K562 (cell line): ENCODE data around the gene EPS8. TPM values are rescaled to one million over a fixed set of nuclear protein-coding genes. Genes with fewer than 3 reads are reported as not detected.

Source experiments
- ATAC-seq: fragments of 200-7000 bp; cut with Tn5 transposase; 3 replicates; pipeline ENCODE4 v1.9.1; 2020; ENCODE audit warnings: moderate library complexity
- BruUV-seq: library from RNA; stranded (reverse); fragments of 400-500 nt; replicated peaks from 2 replicates; lab custom pipeline; 2021; lab: Mats Ljungman, UMichigan
- CTCF ChIA-PET: fragments of 300-600 bp; formaldehyde crosslinking; extraction: SDS; loops from one replicate; lab custom pipeline; 2021; ENCODE audit warnings: low intra/inter-chr PET ratio; lab: Yijun Ruan, JAX
- POLR2A ChIA-PET: fragments of 300-600, 350-650 bp; sonication (Branson Sonifier 250); formaldehyde crosslinking; extraction: SDS; loops from one replicate; lab custom pipeline; 2021; ENCODE audit warnings: antibody characterized with exemption, inconsistent platforms; lab: Yijun Ruan, JAX
- DNase-seq, 4 experiments: peaks; one replicate each; pipeline versions ENCODE4 v3.0.0 to v3.0.0-alpha.2; 2011 to 2018; ENCODE audit warnings: low spot score in 3 of 4, mixed read lengths in 3 of 4; ENCODE audit errors: extremely low read depth in 1 of 4
- FAIRE-seq: peaks from 2 replicates; lab custom pipeline; 2011; peaks lifted over from hg19 to GRCh38; lab: Jason Lieb, UNC
- H2AFZ ChIP-seq: 2 replicates; pipeline ENCODE4 v1.6.0; 2011; ENCODE audit warnings: low read depth, low read length, control low read depth, inconsistent platforms
- H3K27ac ChIP-seq: fragments of 200-600 bp; 3 replicates; pipeline ENCODE4 v1.8.0; 2011; ENCODE audit warnings: low read depth, mild to moderate bottlenecking, control low read depth, inconsistent platforms, low read length, moderate library complexity, mixed read lengths; ENCODE audit errors: extremely low read depth
- H3K27me3 ChIP-seq, 2 experiments: fragments of 300-600 bp in 1 of 2; 2 replicates in 1 of 2; 3 replicates in 1 of 2; pipeline versions ENCODE4 v1.6.0 to v1.8.0; 2011; ENCODE audit warnings: inconsistent platforms in 2 of 2, low read length in 2 of 2, mild to moderate bottlenecking in 1 of 2, mixed read lengths in 1 of 2, moderate library complexity in 1 of 2; ENCODE audit not compliant: control insufficient read depth in 2 of 2, insufficient read depth in 2 of 2
- H3K36me3 ChIP-seq: fragments of 300-600 bp; 3 replicates; pipeline ENCODE4 v1.8.0; 2011; ENCODE audit warnings: mild to moderate bottlenecking, low read length, inconsistent platforms; ENCODE audit not compliant: control insufficient read depth, insufficient read depth
- H3K4me1 ChIP-seq, 2 experiments: fragments of 200-600 bp in 1 of 2; replicated peaks in 1 of 2; 2 replicates in 1 of 2; 3 replicates in 1 of 2; pipeline versions ENCODE4 v1.5.1 to v1.8.0; 2011; ENCODE audit warnings: inconsistent platforms in 2 of 2, low read length in 2 of 2, mild to moderate bottlenecking in 1 of 2, mixed read lengths in 1 of 2, moderate library complexity in 1 of 2; ENCODE audit not compliant: control insufficient read depth in 2 of 2, insufficient read depth in 2 of 2
- H3K4me2 ChIP-seq: 2 replicates; pipeline ENCODE4 v1.6.1; 2011; ENCODE audit warnings: low read length, control low read depth, inconsistent platforms, mixed read lengths; ENCODE audit not compliant: insufficient read depth
- H3K4me3 ChIP-seq: fragments of 200-600 bp; sonication (generic), shearing (Covaris generic); 2 replicates; pipeline ENCODE4 v1.5.1; 2016; ENCODE audit warnings: control low read depth, inconsistent platforms
- H3K79me2 ChIP-seq: fragments of 200-600 bp; 3 replicates; pipeline ENCODE4 v1.8.0; 2011; ENCODE audit warnings: low read length, inconsistent platforms; ENCODE audit not compliant: control insufficient read depth, insufficient read depth
- H3K9ac ChIP-seq, 2 experiments: 2 replicates each; pipeline versions ENCODE4 v1.6.0 to v1.6.1; 2011; ENCODE audit warnings: low read depth in 2 of 2, low read length in 2 of 2, control low read depth in 1 of 2, inconsistent platforms in 1 of 2, mild to moderate bottlenecking in 1 of 2, mixed read lengths in 1 of 2; ENCODE audit not compliant: insufficient read depth in 1 of 2
- H3K9me1 ChIP-seq: one replicate; pipeline ENCODE4 v1.6.0; 2011; ENCODE audit warnings: inconsistent platforms, mild to moderate bottlenecking, low read length, moderate library complexity; ENCODE audit not compliant: control insufficient read depth, insufficient read depth
- H3K9me3 ChIP-seq: replicated peaks from 2 replicates; pipeline ENCODE4 v1.5.1; 2011; ENCODE audit warnings: low read depth, low read length, inconsistent platforms; ENCODE audit not compliant: control insufficient read depth, insufficient read depth
- H4K20me1 ChIP-seq: replicated peaks from 2 replicates; pipeline ENCODE4 v1.6.1; 2011; ENCODE audit warnings: low read length, inconsistent platforms, mixed read lengths; ENCODE audit not compliant: control insufficient read depth, insufficient read depth
- DPF2 ChIP-seq: fragments of 450-650 bp; IDR thresholded peaks from 2 replicates; pipeline ENCODE4 v1.6.1; 2016
- ERF ChIP-seq: fragments of 450-650 bp; formaldehyde crosslinking; IDR thresholded peaks from 2 replicates; pipeline ENCODE4 v1.4.0; 2020; ENCODE audit warnings: mild to moderate bottlenecking, mixed read lengths
- LCOR ChIP-seq: sonication (generic); formaldehyde crosslinking; IDR thresholded peaks from 2 replicates; pipeline ENCODE4 v1.8.0; 2022; ENCODE audit warnings: mild to moderate bottlenecking, missing genetic modification reagents
- MAFF ChIP-seq: IDR thresholded peaks from 2 replicates; pipeline ENCODE4 v1.6.1; 2012; ENCODE audit warnings: low read length, improper control_type of control experiment
- MTF1 ChIP-seq: fragments of 250-450 bp; sonication (Bioruptor Pico); IDR thresholded peaks from 2 replicates; pipeline ENCODE4 v1.9.0; 2021; ENCODE audit warnings: moderate library complexity, mild to moderate bottlenecking, inconsistent platforms, borderline replicate concordance
- SRF ChIP-seq, 2 experiments: fragments of 250-450, 450-650 bp in 1 of 2; sonication (Bioruptor Pico) in 1 of 2; sonication (generic) in 1 of 2; formaldehyde crosslinking; IDR thresholded peaks; 2 replicates each; pipeline versions ENCODE4 v1.5.0 to v1.5.1; 2020 to 2022; ENCODE audit warnings: mild to moderate bottlenecking in 1 of 2, missing genetic modification reagents in 1 of 2
- ZNF696 ChIP-seq: fragments of 250-450 bp; sonication (Bioruptor Pico); conservative IDR thresholded peaks from 2 replicates; pipeline ENCODE4 v1.4.0; 2020; ENCODE audit warnings: mild to moderate bottlenecking, moderate library complexity
- WGBS: fragments of 100-300 bp; shearing (Covaris generic); methylation state at CpG from one replicate; pipeline ENCODE4 v1.1.6; 2016; ENCODE audit warnings: low coverage, mixed read lengths; ENCODE audit not compliant: insufficient coverage; ENCODE audit errors: missing lambda C conversion rate; 5-methylcytosine and 5-hydroxymethylcytosine counted together
- in situ Hi-C: fragments of 300-500 bp; cut with MboI; formaldehyde crosslinking; loops from 4 replicates; pipeline ENCODE4 v1.15.0; 2018; ENCODE audit warnings: inconsistent platforms, mixed read lengths
- intact Hi-C: fragments of 100-400 bp; cut with micrococcal nuclease; formaldehyde crosslinking; loops from 2 replicates; pipeline ENCODE4 v1.14.2; 2022
- polyA plus RNA-seq, 8 experiments: library from polyadenylated mRNA; depleted of rRNA in 4 of 8; stranded (reverse) in 5 of 8; unstranded in 3 of 8; fragments of >200 nt; fragmentation: Nextera tagmentation in 2 of 8; fragmentation: Illumina TruSeq in 1 of 8; extraction: Ambion mirVana in 2 of 8; extraction: Trizol in 1 of 8; gene quantifications; 2 replicates each; pipeline versions ENCODE4 v1.2.1 to v1.2.3, GENCODE V29; 2011 to 2014; ENCODE audit warnings: inconsistent platforms in 1 of 8, missing spikeins in 1 of 8
- total RNA-seq, 7 experiments: library from RNA; depleted of rRNA in 6 of 7; stranded (reverse); fragments of >200 nt in 6 of 7; fragmentation: Illumina TruSeq in 2 of 7; extraction: Trizol in 2 of 7; gene quantifications; 2 replicates each; pipeline versions ENCODE4 v1.2.1 to v1.2.3, GENCODE V29; 2011 to 2021; ENCODE audit warnings: low replicate concordance in 1 of 7
- TF ChIP-seq, protein P1 (sequence below): fragments of 250-450 bp; sonication (Bioruptor Pico); IDR thresholded peaks from 2 replicates; pipeline ENCODE4 v1.4.0; 2020

The EPS8 gene
- total and polyA plus RNA-seq, 9 of the 15 experiments (the other 6 are each of a cell fraction or from before 2014, with no cell fraction given) = 0.10 to 1.9 (median 0.33) TPM

DNA sequence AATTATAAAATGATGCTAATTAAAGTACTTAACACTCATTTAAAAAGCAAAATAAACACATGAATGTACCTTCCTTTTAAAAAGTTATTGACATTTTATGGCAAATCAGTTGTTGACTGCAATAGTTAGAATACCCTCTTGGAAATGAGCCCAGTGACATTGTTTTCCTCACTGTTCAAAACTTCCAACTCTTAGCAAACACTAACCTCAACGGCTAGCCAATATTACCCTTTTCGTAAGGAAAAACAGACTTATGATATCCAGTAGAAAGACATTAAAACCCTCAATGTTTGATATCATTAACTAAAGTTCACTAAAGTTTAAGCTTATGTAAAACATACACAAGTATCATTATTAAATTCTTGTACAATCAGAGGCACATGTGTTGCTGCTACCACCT lies 83.6 kb downstream of the EPS8 start:
- Histone ChIP-seq H3K27ac (no peak overlapping the region), H3K9ac (no peak overlapping the region), H3K9me1 (no peaks in the 10 kb centered on the region), H2AFZ (no peak overlapping the region), H3K27me3 (no peaks in the 10 kb centered on the region), H3K4me3 (no peak overlapping the region), H3K36me3 (no peaks in the 10 kb centered on the region), H3K9me3 (no peaks in the 10 kb centered on the region), H3K4me1 (no peaks in the 10 kb centered on the region), H4K20me1 (no peaks in the 10 kb centered on the region), H3K79me2 (no peaks in the 10 kb centered on the region), H3K4me2 (no peak overlapping the region)
- in situ Hi-C loops (no loop called here), intact Hi-C loops (no loop called here)
- ChIA-PET CTCF (no interaction called here), POLR2A (no interaction called here)
- FAIRE-seq (no peak), DNase-seq (no peak), ATAC-seq (no peak)
- TF ChIP-seq SRF (CRISPR knock-in tag; IDR thresholded peaks at IDR 0.05) = no peak
- TF ChIP-seq ERF (CRISPR knock-in tag) = no peak
- no peak for TF ChIP-seq LCOR (CRISPR knock-in tag)
- TF ChIP-seq, protein P1, sequence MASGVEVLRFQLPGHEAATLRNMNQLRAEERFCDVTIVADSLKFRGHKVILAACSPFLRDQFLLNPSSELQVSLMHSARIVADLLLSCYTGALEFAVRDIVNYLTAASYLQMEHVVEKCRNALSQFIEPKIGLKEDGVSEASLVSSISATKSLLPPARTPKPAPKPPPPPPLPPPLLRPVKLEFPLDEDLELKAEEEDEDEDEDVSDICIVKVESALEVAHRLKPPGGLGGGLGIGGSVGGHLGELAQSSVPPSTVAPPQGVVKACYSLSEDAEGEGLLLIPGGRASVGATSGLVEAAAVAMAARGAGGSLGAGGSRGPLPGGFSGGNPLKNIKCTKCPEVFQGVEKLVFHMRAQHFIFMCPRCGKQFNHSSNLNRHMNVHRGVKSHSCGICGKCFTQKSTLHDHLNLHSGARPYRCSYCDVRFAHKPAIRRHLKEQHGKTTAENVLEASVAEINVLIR = no peak
- TF ChIP-seq ZNF696 (CRISPR knock-in tag) = no peak
- no peak for TF ChIP-seq DPF2
- TF ChIP-seq MTF1 (CRISPR knock-in tag) = no peak
- TF ChIP-seq MAFF = no peak
- BruUV-seq = no TSS peak
- 8% methylated on average over 2 of the region's 2 CpGs for WGBS
